IMR-90 (cell line): ENCODE results near the gene GIMD1. TPM values are rescaled to one million over a fixed set of nuclear protein-coding genes. Genes with fewer than 3 reads are reported as not detected.
"Not testable (repeated sequence)": the region's sequence is repeated elsewhere in the genome, so short reads cannot be mapped to it uniquely, and the experiment has no call there.

Experiments used
- ATAC-seq: fragments of 200-7000 bp; cut with Tn5 transposase; 2 replicates; pipeline ENCODE4 v1.9.1; 2020; ENCODE audit warnings: low read depth, mild to moderate bottlenecking, moderate library complexity
- BruUV-seq: library from RNA; stranded (reverse); fragments of 400-500 nt; replicated peaks from 2 replicates; lab custom pipeline; 2021; lab: Mats Ljungman, UMichigan
- CTCF ChIA-PET: fragments of 300-600 bp; formaldehyde crosslinking; extraction: SDS; loops from one replicate; lab custom pipeline; 2021; ENCODE audit warnings: antibody characterized with exemption; lab: Yijun Ruan, JAX
- POLR2A ChIA-PET: fragments of 300-600 bp; sonication (Branson Sonifier 250); formaldehyde crosslinking; loops from one replicate; lab custom pipeline; 2022; ENCODE audit warnings: antibody characterized with exemption; ENCODE audit not compliant: unreplicated experiment; lab: Charles Lee
- DNase-seq: peaks from one replicate; pipeline ENCODE4 v3.0.0; 2013
- H2AFZ ChIP-seq: replicated peaks from 2 replicates; pipeline ENCODE3; 2013; ENCODE audit warnings: low read length, mild to moderate bottlenecking; ENCODE audit not compliant: poor library complexity
- H2AK5ac ChIP-seq: 2 replicates; pipeline ENCODE4 v1.6.1; 2013; ENCODE audit warnings: low read depth, low read length, inconsistent platforms
- H2AK9ac ChIP-seq: replicated peaks from 2 replicates; pipeline ENCODE3; 2013; ENCODE audit warnings: mild to moderate bottlenecking, low read depth, low read length, moderate library complexity; ENCODE audit not compliant: poor library complexity
- H2BK120ac ChIP-seq: 2 replicates; pipeline ENCODE4 v1.6.1; 2013; ENCODE audit warnings: low read depth, low read length, inconsistent platforms
- H2BK15ac ChIP-seq: 3 replicates; pipeline ENCODE4 v1.6.1; 2013; ENCODE audit warnings: low read depth, low read length, inconsistent platforms
- H2BK20ac ChIP-seq: 2 replicates; pipeline ENCODE4 v1.6.1; 2013; ENCODE audit warnings: low read depth, mild to moderate bottlenecking, inconsistent platforms, low read length, moderate library complexity
- H2BK5ac ChIP-seq: 2 replicates; pipeline ENCODE4 v1.6.1; 2013; ENCODE audit warnings: mild to moderate bottlenecking, low read depth, low read length, inconsistent platforms; ENCODE audit not compliant: poor library complexity, severe bottlenecking
- H3K14ac ChIP-seq: replicated peaks from 2 replicates; pipeline ENCODE4 v1.6.1; 2013; ENCODE audit warnings: low read depth, low read length, inconsistent platforms
- H3K18ac ChIP-seq: 2 replicates; pipeline ENCODE4 v1.6.1; 2013; ENCODE audit warnings: low read depth, low read length, control low read depth
- H3K23ac ChIP-seq: 2 replicates; pipeline ENCODE4 v1.6.1; 2013; ENCODE audit warnings: low read depth, low read length, inconsistent platforms
- H3K27ac ChIP-seq: 2 replicates; pipeline ENCODE4 v1.5.1; 2013; ENCODE audit warnings: mild to moderate bottlenecking, control low read depth, low read length; ENCODE audit not compliant: insufficient read depth
- H3K27me3 ChIP-seq: 2 replicates; pipeline ENCODE4 v1.6.1; 2013; ENCODE audit warnings: low read length; ENCODE audit not compliant: control insufficient read depth, insufficient read depth
- H3K36me3 ChIP-seq: 2 replicates; pipeline ENCODE4 v1.6.1; 2013; ENCODE audit warnings: low read length, mixed read lengths; ENCODE audit not compliant: control insufficient read depth, insufficient read depth
- H3K4ac ChIP-seq: 2 replicates; pipeline ENCODE4 v1.6.1; 2013; ENCODE audit warnings: low read depth, low read length, inconsistent platforms
- H3K4me1 ChIP-seq: 2 replicates; pipeline ENCODE4 v1.6.1; 2013; ENCODE audit warnings: low read length, mixed read lengths; ENCODE audit not compliant: control insufficient read depth, insufficient read depth
- H3K4me2 ChIP-seq: 2 replicates; pipeline ENCODE4 v1.6.1; 2013; ENCODE audit warnings: low read depth, mild to moderate bottlenecking, control low read depth, low read length, moderate library complexity
- H3K4me3 ChIP-seq: 2 replicates; pipeline ENCODE4 v1.5.1; 2013; ENCODE audit warnings: low read depth, mild to moderate bottlenecking, control low read depth, low read length, moderate library complexity; ENCODE audit not compliant: insufficient read depth
- H3K56ac ChIP-seq: 2 replicates; pipeline ENCODE4 v1.6.1; 2013; ENCODE audit warnings: low read length, inconsistent platforms; ENCODE audit not compliant: insufficient read depth; ENCODE audit errors: extremely low read depth
- H3K79me1 ChIP-seq, 2 experiments: 2 replicates each; pipeline ENCODE4 v1.6.1; 2013; ENCODE audit warnings: low read length in 2 of 2, inconsistent platforms in 1 of 2, low read depth in 1 of 2
- H3K9ac ChIP-seq: 2 replicates; pipeline ENCODE4 v1.6.1; 2013; ENCODE audit warnings: low read depth, low read length, control low read depth
- H3K9me1 ChIP-seq: 2 replicates; pipeline ENCODE4 v1.6.1; 2013; ENCODE audit warnings: low read length, inconsistent platforms; ENCODE audit not compliant: insufficient read depth
- H3K9me3 ChIP-seq: 2 replicates; pipeline ENCODE4 v1.6.1; 2013; ENCODE audit warnings: low read length; ENCODE audit not compliant: control insufficient read depth, insufficient read depth
- H4K20me1 ChIP-seq: 2 replicates; pipeline ENCODE4 v1.6.1; 2013; ENCODE audit warnings: low read length, inconsistent platforms; ENCODE audit not compliant: insufficient read depth
- H4K5ac ChIP-seq: 2 replicates; pipeline ENCODE4 v1.6.1; 2013; ENCODE audit warnings: mild to moderate bottlenecking, low read depth, low read length, control low read depth
- H4K8ac ChIP-seq, 2 experiments: 2 replicates each; pipeline ENCODE4 v1.6.1; 2013; ENCODE audit warnings: low read depth in 2 of 2, low read length in 2 of 2, control low read depth in 1 of 2, inconsistent platforms in 1 of 2
- H4K91ac ChIP-seq: 2 replicates; pipeline ENCODE4 v1.6.1; 2013; ENCODE audit warnings: low read depth, low read length, inconsistent platforms; ENCODE audit not compliant: insufficient read depth
- WGBS, 2 experiments: methylation state at CpG; one replicate each; pipeline versions ENCODE4 v1.1.5 to v1.1.7; 2013; ENCODE audit warnings: missing lambda C conversion rate in 2 of 2; ENCODE audit not compliant: insufficient read length in 1 of 2; ENCODE audit errors: extremely low coverage in 2 of 2; 5-methylcytosine and 5-hydroxymethylcytosine counted together
- dilution Hi-C: fragments of 300-500 bp; cut with HindIII; formaldehyde crosslinking; loops from one replicate; pipeline ENCODE4 v1.14.3; 2018; ENCODE audit warnings: low sequenced_read_pairs; ENCODE audit not compliant: unreplicated experiment
- in situ Hi-C: fragments of 300-500 bp; cut with MboI; formaldehyde crosslinking; loops from 3 replicates; pipeline ENCODE4 v1.14.3; 2019; ENCODE audit warnings: low sequenced_read_pairs, inconsistent platforms, mixed read lengths
- intact Hi-C: fragments of 100-400 bp; cut with micrococcal nuclease; formaldehyde crosslinking; loops from 2 replicates; pipeline ENCODE4 v1.10.0; 2022
- polyA plus RNA-seq, 3 experiments: library from polyadenylated mRNA; depleted of rRNA; stranded (reverse); fragments of >200 nt; gene quantifications; 2 replicates each; pipeline ENCODE4 v1.2.3, GENCODE V29; 2012; ENCODE audit warnings: low replicate concordance in 1 of 3
- total RNA-seq: library from RNA; depleted of rRNA; stranded (reverse); fragments of >200 nt; gene quantifications from 2 replicates; pipeline ENCODE4 v1.2.3, GENCODE V29; 2012

The GIMD1 gene
- total and polyA plus RNA-seq, 2 of the 4 experiments (the other 2 are of a cell fraction), result 0.07 TPM; not detected in 1

- H3K9me3 ChIP-seq, H3K27me3 ChIP-seq, H3K9me1 ChIP-seq, H3K4me3 ChIP-seq, H3K4me2 ChIP-seq, in situ Hi-C loops, H3K79me1 ChIP-seq, H3K9ac ChIP-seq, H3K4ac ChIP-seq, intact Hi-C loops, H3K27ac ChIP-seq, H4K20me1 ChIP-seq, BruUV-seq, H4K5ac ChIP-seq, H3K18ac ChIP-seq, H2AK9ac ChIP-seq, H3K56ac ChIP-seq, ATAC-seq, dilution Hi-C loops, POLR2A ChIA-PET, H2BK5ac ChIP-seq, H4K91ac ChIP-seq, H3K36me3 ChIP-seq, H3K23ac ChIP-seq, H2AFZ ChIP-seq, H3K14ac ChIP-seq, H4K8ac ChIP-seq, H3K4me1 ChIP-seq, CTCF ChIA-PET, H2BK15ac ChIP-seq, H2BK20ac ChIP-seq, H2BK120ac ChIP-seq, H2AK5ac ChIP-seq, DNase-seq: not testable (repeated sequence)
- WGBS, 2 experiments, result no CpG with 5 or more reads among the region's 4 CpGs
These were observed 30.3 kb upstream of the GIMD1 start for GRCh38 chr4:106398898-106399297.
